GM18507 (cell line): ENCODE measurements around the gene CAPSL.
A peak's percentile ranks its signal among the peaks of the same experiment; 100 is the strongest.
"Not testable (repeated sequence)": the region's sequence is repeated elsewhere in the genome, so short reads cannot be mapped to it uniquely, and the experiment has no call there.

Experiments used
- DNase-seq: peaks from one replicate; pipeline ENCODE4 v3.0.0; 2011; ENCODE audit warnings: low read depth; ENCODE audit not compliant: insufficient read length; ENCODE audit errors: extremely low spot score
- FAIRE-seq: peaks from 2 replicates; lab custom pipeline; 2011; peaks lifted over from hg19 to GRCh38; lab: Jason Lieb, UNC

Gene CAPSL

DNA sequence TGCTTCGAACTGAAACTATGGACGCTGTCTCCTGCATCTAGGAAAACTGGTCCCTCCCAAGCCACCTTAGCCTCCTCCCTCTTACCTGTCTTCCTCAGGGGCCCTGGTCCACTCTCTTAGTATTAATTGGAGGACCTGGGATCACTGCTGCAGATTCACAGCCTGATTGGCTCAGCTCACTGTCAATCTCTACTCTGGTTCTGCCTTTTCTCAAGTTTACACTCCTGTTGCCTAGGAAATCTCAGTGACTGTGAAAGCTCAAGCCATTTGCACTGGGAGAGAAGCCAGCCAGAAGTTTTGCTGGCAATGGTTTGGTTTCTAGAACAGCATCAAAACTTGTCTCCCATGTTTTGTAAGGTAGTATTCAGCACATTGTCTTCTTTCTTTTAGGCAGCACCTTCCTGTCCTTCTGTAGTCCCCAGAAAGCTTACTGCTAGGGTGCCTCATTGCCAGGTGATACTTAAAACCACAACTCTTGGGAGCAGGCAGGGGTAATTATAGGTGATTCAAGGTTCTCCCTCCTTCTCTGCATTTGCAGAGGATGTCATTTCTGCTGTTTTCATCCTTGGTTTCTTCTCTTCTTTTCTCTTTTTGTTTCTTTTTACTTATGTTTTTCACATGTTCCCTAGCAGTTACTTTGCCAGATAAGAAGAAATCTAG is at the start of gene CAPSL:
TSS of gene CAPSL (minus strand) at position 55 of the 660 bp plus-strand sequence. CDS start 17,502 bp downstream, outside the sequence.
- no peak for DNase-seq
- no peak for FAIRE-seq

DNA sequence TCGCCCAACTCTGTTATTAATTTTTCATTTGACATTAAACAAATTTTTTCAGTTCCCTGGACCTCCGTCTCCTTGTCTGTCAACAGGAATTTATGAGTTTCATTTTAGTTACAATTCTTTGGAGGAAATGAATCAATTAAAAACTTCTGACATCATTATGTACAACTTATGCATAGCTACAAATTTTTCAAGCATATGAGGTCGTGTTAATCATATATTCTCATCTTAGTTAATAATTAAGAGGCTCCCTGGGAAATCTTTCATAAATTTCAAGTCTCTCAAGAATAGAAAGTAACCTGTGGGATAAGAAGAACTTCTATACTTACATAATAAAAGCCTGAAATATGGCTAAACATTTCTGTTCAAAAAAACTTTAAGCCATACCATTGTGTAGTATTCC is 49.4 kb upstream of the CAPSL start:
- DNase-seq (no peak), FAIRE-seq (no peak)

DNA sequence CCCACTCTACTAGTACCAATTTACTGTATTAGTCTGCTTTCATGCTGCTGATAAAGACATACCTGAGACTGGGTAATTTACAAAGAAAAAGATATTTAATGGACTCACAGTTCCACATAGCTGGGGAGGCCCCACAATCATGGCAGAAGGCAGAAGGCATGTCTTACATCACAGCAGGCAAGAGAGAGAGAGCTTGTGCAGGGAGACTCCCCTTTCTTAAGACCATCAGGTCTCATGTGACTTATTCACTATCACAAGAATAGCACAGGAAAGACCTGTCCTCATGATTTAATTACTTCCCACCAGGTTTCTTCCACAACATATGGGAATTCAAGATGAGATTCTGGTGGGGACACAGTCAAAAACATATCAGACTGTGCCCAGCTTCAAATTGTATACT is 41.3 kb upstream of the CAPSL start:
- DNase-seq (no peak), FAIRE-seq (no peak)

DNA sequence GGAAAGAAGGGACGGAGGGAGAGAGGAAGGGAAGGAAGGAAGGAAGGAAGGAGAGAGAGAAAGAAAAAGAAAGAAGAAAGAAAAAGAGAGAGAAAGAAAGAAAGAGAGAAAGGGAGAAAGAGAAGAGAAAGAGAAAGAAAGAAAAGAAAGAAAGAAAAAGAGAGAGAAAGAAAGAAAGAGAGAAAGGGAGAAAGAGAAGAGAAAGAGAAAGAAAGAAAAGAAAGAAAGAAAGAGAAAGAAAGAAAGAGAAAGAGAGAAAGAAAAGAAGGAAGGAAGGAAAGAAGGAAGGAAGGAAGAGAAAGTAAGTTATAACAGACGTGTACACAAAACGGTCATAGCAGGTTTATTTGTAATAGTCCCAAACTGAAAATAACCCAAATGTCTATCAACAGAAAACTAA is 38.4 kb upstream of the CAPSL start:
- not testable (repeated sequence) for FAIRE-seq

DNA sequence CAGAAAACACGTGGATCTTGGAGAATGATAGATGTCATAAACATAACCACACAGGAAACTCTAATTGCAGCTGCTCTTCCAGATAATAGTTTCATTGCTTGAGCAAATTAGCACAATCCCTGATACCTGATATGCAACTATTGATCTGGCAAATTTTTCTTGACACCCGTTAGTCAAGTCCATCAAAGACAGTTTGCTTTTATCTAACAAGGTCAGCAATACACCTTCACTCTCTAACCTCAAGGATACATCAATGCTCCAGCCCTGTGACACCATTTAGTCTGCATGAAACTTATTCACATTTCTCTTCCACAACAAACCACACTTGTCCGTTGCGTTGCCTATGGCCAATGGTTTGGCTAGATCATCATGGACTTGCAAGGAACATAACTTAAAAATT is 36.1 kb upstream of the CAPSL start:
- FAIRE-seq, result no peak
- DNase-seq, result no peak

More for the DNA sequence above, 38.4 kb upstream of the CAPSL start:
- DNase-seq, result not testable (repeated sequence)

DNA sequence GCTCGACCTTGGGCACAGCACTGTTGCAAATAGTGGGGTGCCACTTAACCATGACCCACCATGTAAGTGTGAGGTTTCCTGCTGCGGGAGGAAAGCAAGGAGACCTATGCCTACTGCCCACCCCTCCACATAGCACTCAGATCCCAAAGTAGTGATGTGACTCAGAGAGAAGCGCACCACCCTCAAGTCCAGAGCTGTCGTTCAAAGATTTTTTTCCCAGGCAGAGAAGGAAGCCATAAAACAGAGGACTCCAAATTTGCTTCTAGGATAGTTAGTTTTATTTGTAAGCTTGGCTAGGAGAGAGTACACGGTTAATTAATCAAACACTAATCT is 33.4 kb upstream of the CAPSL start:
- FAIRE-seq (no peak), DNase-seq (no peak)

DNA sequence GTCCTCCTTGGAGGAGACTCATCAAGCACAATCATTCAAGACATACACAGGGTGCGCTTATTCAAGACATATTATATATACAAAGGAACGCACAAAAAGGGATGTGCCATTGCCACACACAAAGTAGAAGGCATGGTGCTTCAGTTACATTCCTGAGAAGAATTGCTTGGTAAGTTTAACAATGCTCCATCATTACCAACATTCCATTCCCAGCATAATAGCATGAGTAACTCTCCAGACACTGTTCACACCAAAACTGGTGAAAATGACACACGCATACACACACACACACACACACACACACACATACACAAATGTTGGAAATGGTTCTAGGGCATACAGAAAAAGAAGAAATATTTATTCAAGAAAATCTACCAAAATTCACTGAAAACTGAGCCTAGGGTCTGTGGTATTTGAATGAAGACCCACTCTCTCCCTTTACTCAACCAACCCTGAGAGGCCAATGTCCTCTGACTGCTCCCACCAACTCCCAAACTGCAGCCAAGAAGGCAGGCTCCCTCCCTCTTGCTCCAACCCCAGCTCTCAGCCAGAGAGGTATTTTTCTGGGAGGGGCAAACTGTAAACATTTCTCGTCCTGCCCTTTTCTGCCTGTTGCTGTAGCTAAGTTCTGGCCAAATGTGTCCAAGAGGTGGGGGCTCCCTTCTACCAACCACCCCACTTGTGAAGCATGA is 32.9 kb upstream of the CAPSL start:
- FAIRE-seq (no peak), DNase-seq (no peak)

DNA sequence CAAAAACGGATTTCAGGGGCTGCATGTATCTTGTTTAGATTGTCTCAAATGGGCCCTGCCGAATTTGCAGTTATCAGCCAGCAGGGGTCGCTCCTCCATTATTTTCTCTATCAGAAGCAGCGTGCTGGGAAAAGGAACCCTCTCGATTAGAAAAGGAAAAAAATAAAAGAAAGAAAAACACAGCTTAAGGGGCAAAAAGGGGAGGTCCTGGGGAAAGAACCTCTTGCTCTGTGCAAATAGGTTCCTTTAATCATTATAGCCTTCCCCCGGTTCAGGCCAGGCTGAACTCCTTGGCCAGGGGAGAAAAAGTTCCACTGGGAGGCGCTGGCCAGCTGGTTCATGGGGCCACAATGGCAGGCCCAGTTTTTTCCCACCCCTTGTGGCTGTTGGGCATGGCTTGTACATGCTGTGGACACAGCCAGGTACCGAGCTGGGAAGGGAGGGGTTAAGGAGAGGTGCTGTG is 25.0 kb upstream of the CAPSL start:
- DNase-seq, result no peak
- no peak for FAIRE-seq

- DNase-seq, result no peak
- no peak for FAIRE-seq
Measured at GRCh38 chr5:35960328-35960727, 21.9 kb upstream of the CAPSL start.

- FAIRE-seq, result no peak
- DNase-seq, result no peak
Measured at GRCh38 chr5:35956429-35956828, 18.0 kb upstream of the CAPSL start.

DNA sequence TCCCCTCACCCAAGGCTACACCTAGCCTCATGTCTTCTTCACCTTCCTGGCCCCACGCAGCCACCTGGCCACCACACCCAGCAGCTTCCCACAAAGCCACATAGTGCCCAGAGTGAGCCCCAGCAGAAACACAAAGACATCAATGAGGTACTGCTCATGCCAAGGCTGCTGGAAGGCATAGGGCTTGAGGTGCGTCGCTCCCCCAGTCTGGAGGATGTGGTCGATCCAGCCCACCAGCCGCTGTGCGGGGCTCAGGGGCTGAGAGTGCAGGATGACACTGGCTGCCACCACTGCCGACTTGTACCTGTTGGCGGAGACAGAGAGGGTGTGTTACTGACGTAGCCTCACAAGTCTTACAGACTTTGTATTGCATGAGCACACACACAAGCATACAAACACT is 15.8 kb upstream of the CAPSL start:
- FAIRE-seq, result no peak
- no peak for DNase-seq

- DNase-seq (no peak), FAIRE-seq (no peak)
Measured at GRCh38 chr5:35947085-35947484, 8.7 kb upstream of the CAPSL start.

DNA sequence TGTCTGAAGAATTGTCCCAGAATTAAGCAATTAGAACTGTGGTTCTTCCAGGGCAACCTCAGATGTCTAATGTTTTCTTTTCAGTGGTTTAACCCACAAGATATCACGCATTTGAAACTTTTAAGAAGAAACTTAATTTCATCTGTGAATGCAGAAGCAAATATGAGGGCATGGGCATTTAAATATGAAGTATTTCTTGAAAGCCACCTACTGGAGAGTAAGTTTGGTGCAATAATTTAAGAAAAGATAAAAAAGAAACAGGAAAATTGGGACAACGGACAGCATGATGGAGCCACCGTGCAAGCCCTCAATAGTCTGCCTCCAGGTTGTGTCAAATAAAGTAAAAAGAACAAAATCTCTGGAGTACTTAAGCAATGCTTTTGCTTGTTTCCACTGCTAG is 1.2 kb upstream of the CAPSL start:
- DNase-seq (no peak), FAIRE-seq (no peak)

GRCh38 chr5:35926389-35927051 is 11.9 kb downstream of the CAPSL start:
- no peak for DNase-seq
- FAIRE-seq, result peak; percentile 87

DNA sequence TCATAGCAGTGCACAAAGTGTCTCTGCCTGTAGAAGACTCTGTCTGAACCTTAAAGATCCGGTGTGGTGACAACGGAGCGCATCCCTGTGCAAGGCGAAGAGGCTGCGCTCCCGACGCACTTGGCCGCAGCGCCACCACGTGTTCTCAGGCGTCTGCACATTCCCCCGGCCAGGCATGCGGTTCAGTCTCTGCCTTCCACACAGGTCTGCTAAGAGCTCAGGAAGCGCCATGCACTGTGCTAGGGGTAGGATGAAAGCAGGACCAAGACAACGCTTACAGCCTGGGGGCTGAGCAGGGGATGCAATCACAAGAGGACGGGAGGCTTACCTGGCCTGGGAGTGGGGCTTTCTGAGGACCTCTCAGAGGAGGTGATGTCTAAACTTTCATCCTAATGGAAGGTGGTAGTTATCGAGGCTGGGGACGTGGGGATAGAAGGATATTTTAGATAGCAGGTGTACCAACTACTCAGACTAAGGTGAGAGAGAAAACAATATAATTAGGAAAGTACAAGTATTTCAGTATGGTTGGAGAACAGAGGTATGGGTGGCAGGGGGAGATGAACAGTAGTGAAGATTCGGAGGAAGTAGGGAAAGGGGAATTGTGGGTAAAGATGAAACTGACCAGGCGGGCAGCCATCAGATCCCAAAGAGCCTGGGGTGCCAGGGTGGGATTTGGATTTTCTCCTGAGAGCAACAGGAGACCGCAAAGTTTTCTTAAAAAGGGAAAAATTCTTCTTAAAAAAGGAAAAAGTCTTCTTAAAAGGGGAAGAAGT is 13.3 kb downstream of the CAPSL start:
- FAIRE-seq (peak; percentile 84), DNase-seq (no peak)

DNA sequence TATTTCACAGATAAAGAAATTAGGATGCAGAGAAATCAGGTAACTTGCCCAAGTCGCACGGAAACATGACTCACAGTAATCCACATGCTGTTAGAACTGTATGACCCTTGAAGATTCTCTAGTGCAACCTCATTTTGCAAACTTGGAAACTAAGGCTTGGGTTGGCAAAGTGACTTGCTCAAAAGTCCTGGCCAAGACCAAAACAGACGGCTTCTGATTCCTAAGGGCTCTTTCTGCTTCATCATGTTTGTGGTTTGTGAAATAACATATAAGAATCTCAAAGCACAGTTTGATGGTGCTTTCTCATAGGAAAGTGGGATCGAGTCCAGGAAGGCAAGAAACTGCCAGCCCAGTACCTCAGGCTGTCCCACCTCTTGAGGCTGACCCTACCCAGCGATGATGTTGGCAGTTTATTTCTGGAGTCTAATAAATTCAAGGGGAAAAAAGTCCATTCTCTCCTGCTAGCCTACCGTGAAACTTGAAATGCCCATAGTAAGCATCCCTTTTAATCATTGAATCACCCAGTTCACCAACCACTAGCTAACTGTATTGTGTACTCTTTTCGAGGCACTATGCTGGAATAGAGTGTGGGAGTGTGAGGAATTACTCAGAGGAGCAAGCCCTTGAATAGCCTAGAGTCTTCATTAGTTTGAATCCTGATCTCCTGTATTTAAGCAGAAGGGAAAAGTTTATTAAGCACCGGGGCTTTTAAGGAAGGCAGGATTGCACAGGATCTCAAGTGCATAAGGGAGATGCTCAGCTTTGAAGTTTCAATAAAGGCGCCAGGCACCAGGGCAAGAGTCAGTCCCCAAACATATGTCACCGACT is 14.1 kb downstream of the CAPSL start:
- DNase-seq, result no peak
- no peak for FAIRE-seq

- DNase-seq (no peak), FAIRE-seq (no peak)
Measured at GRCh38 chr5:35922468-35922867, 16.0 kb downstream of the CAPSL start.

- no peak for DNase-seq
Measured at GRCh38 chr5:35921930-35922329, 16.5 kb downstream of the CAPSL start.

GRCh38 chr5:35920890-35921289 is 17.5 kb downstream of the CAPSL start:
- no peak for FAIRE-seq
- DNase-seq, result no peak

More at GRCh38 chr5:35921930-35922329, 16.5 kb downstream of the CAPSL start:
- FAIRE-seq, result no peak
